ENCODE results near the gene S100A5. TPM values are rescaled to one million over a fixed set of nuclear protein-coding genes. Genes with fewer than 3 reads are reported as not detected.

S100A5 gene
- total RNA-seq, 6 experiments from 2014 or later: 0.40 to 1.2 (median 0.71) TPM

DNA sequence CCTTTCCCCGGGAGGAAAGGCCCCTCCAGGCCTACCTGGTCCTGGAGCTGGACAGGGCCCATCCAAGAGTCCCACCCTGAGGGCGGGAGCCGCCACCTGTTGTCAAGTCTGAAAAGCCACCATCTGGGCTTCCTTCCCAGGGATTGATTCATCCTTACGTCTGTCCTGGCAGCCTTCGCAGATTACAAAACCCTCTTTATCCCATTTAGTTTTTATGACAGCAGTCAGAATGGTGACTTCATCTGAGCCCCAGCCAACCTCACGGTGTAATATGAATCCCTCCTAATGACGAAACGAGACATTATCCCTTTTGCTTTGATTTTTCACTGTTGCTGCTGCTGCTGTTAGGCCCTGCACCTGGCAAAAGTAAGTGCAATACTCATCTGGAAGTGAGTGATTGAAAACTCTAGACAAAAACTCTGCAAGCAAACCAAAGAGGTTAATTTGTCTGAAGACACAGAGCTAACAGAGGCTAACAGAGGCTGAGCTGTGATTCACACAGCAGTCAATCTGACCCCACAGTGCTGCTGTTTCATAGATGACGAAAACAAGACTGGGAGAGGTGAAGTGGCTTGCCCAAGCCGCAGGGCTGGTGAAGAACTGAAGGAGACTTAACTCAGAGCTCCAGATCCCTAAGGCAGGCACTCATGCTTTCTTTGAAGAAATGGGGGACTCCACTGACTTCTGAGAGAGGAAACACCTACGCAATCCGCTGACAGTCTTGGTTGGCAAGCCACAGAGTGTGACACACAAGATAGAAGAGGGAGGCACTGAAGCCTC is 50.3 kb downstream of the S100A5 start:
- Mint-ChIP-seq H3K9me3 (no peaks in the 10 kb centered on the region), H3K4me1 (ENCODE audit: low read depth) (peaks cover 25% of the 10 kb centered on the region), H3K27me3 (ENCODE audit: insufficient read depth) (peaks cover 4% of the 10 kb centered on the region), H3K36me3 (ENCODE audit: low read depth) (no peaks in the 10 kb centered on the region), H3K4me3 (peak overlapping the region; percentile 65), H3K27ac (peak overlapping the region; percentile 88)
- peak; percentile 91 for DNase-seq
- TF ChIP-seq CTCF (IDR thresholded peaks at IDR 0.05): peak; percentile 38; the same call in 1 of the 2 replicates

- peaks cover 25% of the 10 kb centered on the region for H3K4me1 Mint-ChIP-seq (ENCODE audit: low read depth)
- TF ChIP-seq CTCF (IDR thresholded peaks at IDR 0.05): no peak
- no peak for DNase-seq
- H3K27ac Mint-ChIP-seq: no peak overlapping the region
- H3K9me3 Mint-ChIP-seq: no peaks in the 10 kb centered on the region
- peaks cover 8% of the 10 kb centered on the region for H3K27me3 Mint-ChIP-seq (ENCODE audit: insufficient read depth)
- no peak overlapping the region for H3K4me3 Mint-ChIP-seq
- no peaks in the 10 kb centered on the region for H3K36me3 Mint-ChIP-seq (ENCODE audit: low read depth)
These were observed 52.0 kb downstream of the S100A5 start for GRCh38 chr1:153488731-153489130.

- Mint-ChIP-seq H3K36me3 (ENCODE audit: low read depth) (no peaks in the 10 kb centered on the region), H3K9me3 (no peaks in the 10 kb centered on the region), H3K4me1 (ENCODE audit: low read depth) (peaks cover 25% of the 10 kb centered on the region), H3K27me3 (ENCODE audit: insufficient read depth) (peaks cover 11% of the 10 kb centered on the region), H3K4me3 (no peak overlapping the region), H3K27ac (no peak overlapping the region)
- no peak for TF ChIP-seq CTCF (IDR thresholded peaks at IDR 0.05)
- no peak for DNase-seq
These were observed 53.0 kb downstream of the S100A5 start for GRCh38 chr1:153487707-153488106.

Other genes starting within 250 kb of the S100A5 start
- not detected for gene PGLYRP3, start 228.0 kb downstream of the S100A5 start, total RNA-seq (2021; fragmentation: NEBNext Ultra II Directional; extraction: Animal tissue kit (Norgen Biotek cat#: 25700))
- not detected for gene PGLYRP4, start 192.1 kb downstream of the S100A5 start, total RNA-seq (2021; fragmentation: NEBNext Ultra II Directional; extraction: Animal tissue kit (Norgen Biotek cat#: 25700))
- not detected for gene S100A9, start 183.1 kb downstream of the S100A5 start, total RNA-seq (2021; fragmentation: NEBNext Ultra II Directional; extraction: Animal tissue kit (Norgen Biotek cat#: 25700))
- not detected for gene S100A12, start 165.3 kb downstream of the S100A5 start, total RNA-seq (2021; fragmentation: NEBNext Ultra II Directional; extraction: Animal tissue kit (Norgen Biotek cat#: 25700))
- gene S100A8, start 149.9 kb downstream of the S100A5 start, total RNA-seq (2021; fragmentation: NEBNext Ultra II Directional; extraction: Animal tissue kit (Norgen Biotek cat#: 25700)): not detected
- not detected for gene S100A7A, start 124.4 kb downstream of the S100A5 start, total RNA-seq (2021; fragmentation: NEBNext Ultra II Directional; extraction: Animal tissue kit (Norgen Biotek cat#: 25700))
- not detected for gene S100A7, start 80.3 kb downstream of the S100A5 start, total RNA-seq (2021; fragmentation: NEBNext Ultra II Directional; extraction: Animal tissue kit (Norgen Biotek cat#: 25700))
- 1,000 to 10,000 TPM; 1,971 to 2,311 (median 2,129) TPM for gene S100A6, start 4.9 kb downstream of the S100A5 start, total RNA-seq (2021; fragmentation: NEBNext Ultra II Directional; extraction: Animal tissue kit (Norgen Biotek cat#: 25700))
- gene S100A4, start 4.9 kb upstream of the S100A5 start, total RNA-seq (2021; fragmentation: NEBNext Ultra II Directional; extraction: Animal tissue kit (Norgen Biotek cat#: 25700)): 100 to 1,000 TPM; 394 to 846 (median 814) TPM
- 1 to 10 TPM; 3.4 to 5.6 (median 5.1) TPM for gene S100A3, start 8.3 kb upstream of the S100A5 start, total RNA-seq (2021; fragmentation: NEBNext Ultra II Directional; extraction: Animal tissue kit (Norgen Biotek cat#: 25700))
- 10 to 100 TPM in 4 of 6 experiments, 1 to 10 TPM in 2; 7.4 to 12.5 (median 10.4) TPM for gene S100A2, start 24.9 kb upstream of the S100A5 start, total RNA-seq (2021; fragmentation: NEBNext Ultra II Directional; extraction: Animal tissue kit (Norgen Biotek cat#: 25700))
- gene S100A16, start 72.2 kb upstream of the S100A5 start, total RNA-seq (2021; fragmentation: NEBNext Ultra II Directional; extraction: Animal tissue kit (Norgen Biotek cat#: 25700)): 100 to 1,000 TPM; 235 to 351 (median 258) TPM
- under 1 TPM in 1 of 6 experiments, not detected in 5; 0.54 TPM for gene S100A14, start 75.4 kb upstream of the S100A5 start, total RNA-seq (2021; fragmentation: NEBNext Ultra II Directional; extraction: Animal tissue kit (Norgen Biotek cat#: 25700))
- gene S100A13, start 86.6 kb upstream of the S100A5 start, total RNA-seq (2021; fragmentation: NEBNext Ultra II Directional; extraction: Animal tissue kit (Norgen Biotek cat#: 25700)): 100 to 1,000 TPM; 162 to 225 (median 208) TPM
- under 1 TPM in 3 of 6 experiments, not detected in 3; 0.59 to 0.96 (median 0.82) TPM for gene S100A1, start 87.5 kb upstream of the S100A5 start, total RNA-seq (2021; fragmentation: NEBNext Ultra II Directional; extraction: Animal tissue kit (Norgen Biotek cat#: 25700))
- 10 to 100 TPM; 48.1 to 57.9 (median 53.9) TPM for gene CHTOP, start 93.1 kb upstream of the S100A5 start, total RNA-seq (2021; fragmentation: NEBNext Ultra II Directional; extraction: Animal tissue kit (Norgen Biotek cat#: 25700))
- 10 to 100 TPM; 40.7 to 46.7 (median 42.4) TPM for gene SNAPIN, start 117.8 kb upstream of the S100A5 start, total RNA-seq (2021; fragmentation: NEBNext Ultra II Directional; extraction: Animal tissue kit (Norgen Biotek cat#: 25700))
- 100 to 1,000 TPM; 127 to 169 (median 156) TPM for gene ILF2, start 130.1 kb upstream of the S100A5 start, total RNA-seq (2021; fragmentation: NEBNext Ultra II Directional; extraction: Animal tissue kit (Norgen Biotek cat#: 25700))
- gene NPR1, start 137.8 kb upstream of the S100A5 start, total RNA-seq (2021; fragmentation: NEBNext Ultra II Directional; extraction: Animal tissue kit (Norgen Biotek cat#: 25700)): under 1 TPM in 1 of 6 experiments, not detected in 5; 0.05 TPM
- gene INTS3, start 187.1 kb upstream of the S100A5 start, total RNA-seq (2021; fragmentation: NEBNext Ultra II Directional; extraction: Animal tissue kit (Norgen Biotek cat#: 25700)): 10 to 100 TPM; 33.6 to 43.8 (median 36.4) TPM
- gene SLC27A3, start 234.5 kb upstream of the S100A5 start, total RNA-seq (2021; fragmentation: NEBNext Ultra II Directional; extraction: Animal tissue kit (Norgen Biotek cat#: 25700)): 1 to 10 TPM; 5.0 to 7.0 (median 6.1) TPM